NCI-H345 treated with DMSO at 0.1 percent for 48 hours (cell line): Measurements from ENCODE around the gene CD83.
"Not testable (repeated sequence)": the region's sequence is repeated elsewhere in the genome, so short reads cannot be mapped to it uniquely, and the experiment has no call there.

Experiments
- DNase-seq: peaks from one replicate; lab custom pipeline; 2025; ENCODE audit not compliant: unreplicated experiment; lab: John Stamatoyannopoulos, UW

CD83 gene

DNA sequence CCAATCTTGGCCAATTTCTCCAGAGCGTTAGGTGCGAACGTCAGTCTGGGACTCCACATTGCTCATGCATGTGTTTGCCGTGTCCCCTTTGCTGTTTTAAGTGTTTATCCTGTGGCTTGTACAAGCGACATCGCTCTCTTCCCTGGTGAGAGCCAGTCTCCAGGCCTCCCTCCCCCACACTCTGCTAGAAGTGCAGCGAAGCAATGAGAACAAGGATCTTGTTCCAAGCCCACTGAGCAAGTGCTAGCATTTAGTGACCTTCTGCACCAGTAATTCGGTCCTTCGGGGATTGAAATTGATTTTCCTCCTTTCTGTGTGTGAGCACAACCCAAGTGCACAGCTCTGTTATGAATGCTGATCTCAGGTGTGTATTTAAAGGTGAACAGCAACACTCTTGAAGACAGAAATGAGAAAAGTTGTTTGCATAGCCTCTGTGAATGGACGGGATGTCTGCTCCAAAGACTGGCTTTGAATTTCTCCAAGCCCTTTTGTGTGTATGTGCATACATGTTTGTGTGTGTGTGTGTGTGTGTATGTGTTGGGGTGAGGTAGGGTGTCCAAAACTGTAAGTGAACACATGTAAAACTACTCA lies 29.0 kb downstream of the CD83 start:
- no peak for DNase-seq

- no peak for DNase-seq
Observed at GRCh38 chr6:14147891-14148290, 30.3 kb downstream of the CD83 start.

DNA sequence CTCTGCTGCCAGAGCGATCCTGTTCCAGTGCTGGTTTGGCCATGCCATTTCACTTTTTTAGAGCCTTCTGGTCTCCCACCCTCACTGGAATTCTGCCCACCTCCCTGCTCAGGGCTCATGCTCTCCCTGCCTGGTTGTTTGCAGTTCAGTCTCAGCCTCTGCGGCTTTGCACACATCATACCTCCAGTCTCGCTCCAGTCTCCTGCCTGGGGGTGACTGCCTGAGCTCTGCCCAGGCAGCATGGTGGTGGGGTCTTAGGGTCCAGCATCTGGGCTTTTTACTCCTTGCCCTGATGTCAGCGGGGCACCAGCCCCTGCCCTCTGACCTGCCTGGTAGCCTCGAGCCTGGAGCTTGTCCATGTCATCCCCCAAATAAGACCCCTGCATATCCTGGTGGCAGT lies 30.9 kb downstream of the CD83 start:
- DNase-seq = no peak

DNA sequence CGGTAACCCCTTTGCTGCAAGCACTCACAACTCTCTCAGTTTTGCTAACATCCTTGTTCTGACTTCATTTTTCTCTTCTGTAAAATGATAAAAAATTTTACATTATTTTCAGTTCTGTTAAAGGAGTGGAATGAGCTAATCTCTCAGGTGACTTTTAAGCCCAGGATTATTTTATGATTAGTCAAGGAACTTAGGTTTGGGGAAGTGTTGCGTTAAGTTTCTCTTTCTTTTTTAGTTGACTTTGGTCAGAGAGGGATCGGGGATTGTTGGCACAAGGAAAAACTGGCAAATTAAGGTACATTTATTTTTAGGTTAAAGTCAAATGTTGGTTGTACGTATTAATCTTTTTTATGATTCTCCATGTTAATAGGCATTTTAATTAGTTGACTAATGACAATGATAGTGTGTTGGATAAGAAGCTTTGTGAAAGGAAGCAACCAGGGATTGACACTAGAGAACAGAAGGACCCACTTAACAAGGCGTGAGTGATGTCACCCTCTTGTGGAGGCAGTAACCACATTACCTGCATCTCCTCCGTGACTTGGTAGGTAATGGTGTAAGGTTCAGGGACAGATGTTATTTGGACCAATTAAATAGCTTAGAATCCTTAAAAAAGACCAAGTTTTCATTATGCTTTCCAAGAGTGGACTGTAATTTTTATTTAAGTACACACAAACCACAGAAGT lies 31.6 kb downstream of the CD83 start:
- DNase-seq = no peak

DNA sequence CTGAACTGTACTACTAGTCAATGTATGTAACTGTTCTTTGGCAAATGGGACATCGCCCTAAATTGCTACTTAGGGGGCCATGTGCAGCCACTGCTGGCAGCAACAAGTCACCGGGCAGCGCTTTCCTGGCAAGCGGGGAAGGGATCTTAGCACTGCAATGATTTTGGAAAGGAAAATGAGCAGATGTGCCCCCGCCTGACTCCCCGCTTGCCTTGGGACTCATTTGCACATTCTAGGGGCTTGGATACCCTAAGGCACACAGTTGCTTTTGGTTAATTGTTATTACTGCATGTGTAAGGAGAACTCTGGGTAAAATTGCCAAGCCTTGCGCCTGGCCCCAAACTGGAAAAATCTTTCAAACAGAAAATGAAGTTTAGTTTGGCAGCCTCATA lies 32.2 kb downstream of the CD83 start:
- DNase-seq = no peak

DNA sequence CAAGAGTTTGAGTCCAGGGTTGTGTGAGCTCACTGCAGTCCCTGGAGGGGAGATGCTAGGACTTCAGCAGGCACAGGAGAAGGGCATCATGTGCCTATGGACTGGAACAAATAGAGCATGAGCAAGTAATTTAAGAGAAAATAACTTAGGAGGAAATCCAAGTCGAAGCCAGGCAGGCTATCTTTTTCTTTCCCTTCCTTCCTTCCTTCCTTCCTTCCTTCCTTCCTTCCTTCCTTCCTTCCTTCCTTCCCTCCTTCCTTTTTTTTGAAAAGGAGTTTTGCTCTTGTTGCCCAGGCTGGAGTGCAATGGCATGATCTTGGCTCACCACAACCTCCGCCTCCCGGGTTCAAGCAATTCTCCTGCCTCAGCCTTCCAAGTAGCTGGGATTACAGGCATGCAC lies 33.7 kb downstream of the CD83 start:
- DNase-seq = not testable (repeated sequence)

- DNase-seq = no peak
Observed at GRCh38 chr6:14151773-14152172, 34.2 kb downstream of the CD83 start.

- no peak for DNase-seq
Observed at GRCh38 chr6:14153228-14153627, 35.7 kb downstream of the CD83 start.

GRCh38 chr6:14159090-14159489 lies 41.5 kb downstream of the CD83 start:
- DNase-seq = no peak

DNA sequence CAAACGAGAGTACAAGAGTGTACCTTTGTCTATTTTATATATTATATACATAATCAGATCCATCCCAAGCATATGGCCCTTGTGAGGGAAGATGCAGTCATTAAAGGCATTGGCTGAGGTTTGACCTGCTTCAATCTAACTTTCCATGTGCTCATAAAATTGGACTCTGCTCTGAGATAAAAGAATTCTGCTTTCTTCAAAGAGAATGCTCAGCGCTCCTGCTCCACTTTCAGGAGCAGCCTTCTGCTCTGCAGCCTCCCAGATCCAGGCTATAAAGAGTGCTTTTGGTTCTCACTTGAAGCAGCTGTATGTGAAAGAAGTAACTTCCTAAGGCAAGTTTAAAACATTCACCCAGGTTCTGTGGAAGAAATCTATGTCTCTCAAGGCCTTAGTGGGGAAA lies 45.3 kb downstream of the CD83 start:
- DNase-seq = no peak

DNA sequence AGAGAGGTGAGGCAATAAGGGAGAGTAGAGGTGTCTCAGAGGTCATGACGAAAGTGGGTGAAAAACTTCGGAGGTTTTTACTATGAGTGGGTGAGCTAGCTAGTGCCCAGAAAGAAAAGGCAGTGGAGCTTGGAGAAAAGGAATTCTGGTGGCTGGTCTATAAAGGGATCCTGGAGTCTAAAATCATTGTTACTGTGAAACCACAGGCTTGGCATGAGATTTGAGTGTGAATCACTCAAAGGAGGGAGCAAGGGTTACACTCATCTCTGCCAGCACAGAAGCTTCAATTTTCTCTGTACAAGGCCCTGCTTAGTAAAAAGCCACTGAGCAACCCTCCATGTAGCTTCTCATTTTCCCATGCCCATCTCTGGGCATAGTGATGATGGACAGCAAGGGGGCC lies 47.5 kb downstream of the CD83 start:
- no peak for DNase-seq

GRCh38 chr6:14166839-14167238 lies 49.3 kb downstream of the CD83 start:
- DNase-seq = no peak

DNA sequence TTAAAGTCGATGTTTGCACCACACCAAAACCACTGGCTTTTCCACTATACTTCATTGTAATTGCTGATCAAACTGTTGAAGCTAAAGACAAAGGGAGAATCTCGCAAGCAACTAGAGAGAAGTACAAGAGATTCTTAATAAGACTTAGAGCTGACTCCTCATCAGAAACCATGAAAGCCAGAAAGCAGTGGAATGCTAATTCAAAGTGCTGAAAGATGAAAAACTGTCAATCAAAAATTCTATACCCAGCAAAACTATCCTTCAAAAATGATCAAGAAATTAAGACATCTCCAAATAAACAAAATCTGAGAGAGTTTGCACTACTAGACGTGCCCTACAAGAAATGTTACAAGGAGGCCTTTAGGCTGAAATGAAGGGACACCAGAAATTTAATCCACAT lies 52.6 kb downstream of the CD83 start:
- DNase-seq = no peak

DNA sequence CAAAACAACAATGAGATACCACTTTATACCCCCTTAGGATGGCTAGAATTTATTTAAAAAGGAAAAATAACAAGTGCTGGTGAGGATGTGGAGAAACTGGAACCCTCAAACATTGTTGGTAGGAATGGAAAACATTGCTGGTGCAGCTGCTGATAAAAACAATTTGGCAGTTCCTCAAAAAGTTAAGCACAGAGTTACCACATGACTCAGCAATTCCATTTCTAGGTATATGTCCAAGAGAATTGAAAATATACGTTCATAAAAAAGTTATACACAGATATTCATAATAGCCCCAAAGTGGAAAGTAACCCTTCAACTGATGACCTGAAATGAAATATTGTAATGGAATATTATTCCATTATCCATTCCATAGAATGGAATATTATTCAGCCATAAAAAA lies 55.0 kb downstream of the CD83 start:
- no peak for DNase-seq

- no peak for DNase-seq
Observed at GRCh38 chr6:14174226-14174625, 56.7 kb downstream of the CD83 start.

- DNase-seq = no peak
Observed at GRCh38 chr6:14174996-14175395, 57.4 kb downstream of the CD83 start.

DNA sequence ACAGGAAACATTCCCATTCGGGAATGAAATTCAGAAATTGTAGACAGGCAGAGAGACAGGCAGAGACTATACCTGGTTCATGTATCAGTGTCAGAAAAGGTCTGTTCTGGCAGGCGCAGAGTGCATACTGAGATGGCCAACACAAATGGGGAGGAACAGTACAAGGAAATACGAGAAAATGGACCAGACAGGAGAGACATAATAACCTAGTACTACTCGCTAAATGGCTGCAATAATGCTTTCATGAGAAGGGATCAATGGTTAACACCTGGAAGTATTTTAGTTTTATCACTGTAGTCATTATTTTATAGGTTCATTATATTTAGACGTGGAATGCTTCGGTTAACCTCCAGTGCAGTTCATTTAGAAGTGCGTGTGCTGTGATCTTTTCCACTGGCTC lies 58.9 kb downstream of the CD83 start:
- no peak for DNase-seq

DNA sequence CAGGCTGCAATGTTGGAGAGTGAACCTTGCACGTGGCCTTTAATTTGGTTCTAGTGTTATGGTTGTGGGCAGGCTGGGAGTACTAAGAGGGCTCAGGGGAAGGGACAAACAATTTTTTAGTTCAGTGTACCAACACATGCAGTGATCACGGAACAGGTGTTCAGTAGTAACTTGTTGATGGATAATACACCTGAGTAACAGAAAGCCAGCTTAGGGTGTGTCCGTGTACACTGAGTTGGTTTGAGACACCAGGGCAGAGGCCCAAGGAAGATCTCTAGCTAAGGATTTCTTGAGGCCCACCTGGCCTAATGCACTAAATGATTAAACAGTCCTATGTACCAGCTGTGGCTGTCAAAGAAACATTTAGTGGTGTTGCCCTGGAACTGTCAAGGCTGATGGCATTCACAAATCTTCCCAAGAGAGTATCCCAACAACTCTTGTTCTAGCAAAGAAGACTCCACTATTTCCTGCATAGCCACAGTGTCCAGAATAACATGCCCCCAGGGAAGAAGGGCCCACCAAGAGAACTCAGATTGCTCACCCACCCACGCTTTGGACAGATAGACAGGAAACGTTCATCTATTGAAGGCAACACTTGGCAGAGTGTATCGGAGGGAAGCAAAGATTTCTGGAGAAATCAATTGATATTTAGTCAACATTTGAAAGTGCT lies 60.0 kb downstream of the CD83 start:
- DNase-seq = no peak

DNA sequence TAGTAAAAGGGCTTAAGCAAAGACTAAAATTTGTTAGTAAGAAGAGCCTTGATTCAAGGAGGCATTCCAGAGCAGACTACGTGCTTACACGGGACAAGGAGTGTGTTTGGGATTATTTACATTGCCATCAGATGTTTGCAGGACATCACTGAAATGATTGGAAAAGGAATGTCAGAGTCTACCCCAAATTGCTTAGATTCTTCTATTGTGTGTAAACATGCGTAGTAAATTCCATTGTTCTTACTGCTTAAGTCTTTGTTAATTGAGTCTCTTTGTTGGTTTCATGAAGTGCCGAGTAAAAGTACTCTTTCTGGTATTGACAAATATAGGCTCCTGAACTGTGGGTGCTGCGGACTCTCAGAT lies 60.5 kb downstream of the CD83 start:
- DNase-seq = no peak

DNA sequence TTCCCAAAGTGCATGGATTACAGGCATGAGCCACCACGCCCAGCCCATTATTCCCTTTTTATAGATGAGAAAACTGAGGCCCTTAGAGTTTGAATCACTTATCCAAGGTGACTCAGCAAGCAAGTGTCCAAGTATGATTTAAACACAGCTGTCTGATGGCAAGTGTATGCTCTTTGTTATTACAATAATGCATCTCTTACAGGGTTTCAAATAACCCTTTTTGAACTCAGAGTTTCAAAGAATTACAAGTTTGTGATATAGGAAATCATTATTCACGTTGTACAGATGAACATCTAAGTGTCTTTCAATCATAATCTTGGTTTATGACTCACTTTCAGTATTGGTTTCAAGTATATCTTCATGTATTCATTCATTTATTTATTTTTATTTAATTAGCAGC lies 63.0 kb downstream of the CD83 start:
- DNase-seq = no peak

DNA sequence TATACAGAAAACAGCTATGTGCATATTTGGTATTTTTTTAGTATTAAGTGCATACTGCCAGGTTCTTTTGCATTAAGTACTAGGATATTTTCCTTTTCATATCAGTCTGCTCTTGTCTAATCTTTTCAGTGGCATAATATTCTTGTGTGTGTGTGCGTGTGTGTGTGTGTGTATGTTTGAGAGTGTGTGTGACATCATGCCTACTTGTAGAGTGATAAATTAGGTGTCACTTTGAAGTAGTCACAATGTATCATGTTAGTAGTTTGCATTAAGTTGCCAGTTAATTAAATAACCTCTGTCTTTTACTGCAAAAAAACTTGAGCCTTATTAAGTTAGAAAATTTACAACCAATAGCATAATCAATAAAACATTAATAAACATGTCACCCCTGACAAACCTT lies 65.3 kb downstream of the CD83 start:
- DNase-seq = no peak
